NCI-H69 (cell line): ENCODE results near the gene CNOT6.

Experiments used
- DNase-seq: peaks from one replicate; lab custom pipeline; 2025; lab: John Stamatoyannopoulos, UW

CNOT6 gene

GRCh38 chr5:180601591-180602480 lies 107.7 kb downstream of the CNOT6 start:
- no peak for DNase-seq

GRCh38 chr5:180602481-180603075 lies 108.4 kb downstream of the CNOT6 start:
- DNase-seq = no peak

- DNase-seq = no peak
These were observed 109.0 kb downstream of the CNOT6 start for GRCh38 chr5:180603076-180603594.

GRCh38 chr5:180604271-180604670 lies 110.1 kb downstream of the CNOT6 start:
- no peak for DNase-seq

- peak; percentile 73 for DNase-seq
These were observed 111.5 kb downstream of the CNOT6 start for GRCh38 chr5:180605554-180606214.

GRCh38 chr5:180606215-180606785 lies 112.1 kb downstream of the CNOT6 start:
- DNase-seq = no peak

GRCh38 chr5:180607861-180608571 lies 113.8 kb downstream of the CNOT6 start:
- DNase-seq = no peak

- DNase-seq = no peak
These were observed 114.6 kb downstream of the CNOT6 start for GRCh38 chr5:180608572-180609310.

GRCh38 chr5:180609386-180609785 lies 115.2 kb downstream of the CNOT6 start:
- no peak for DNase-seq

- no peak for DNase-seq
These were observed 115.8 kb downstream of the CNOT6 start for GRCh38 chr5:180609817-180610550.

GRCh38 chr5:180611140-180611850 lies 117.1 kb downstream of the CNOT6 start:
- DNase-seq = no peak

GRCh38 chr5:180612683-180613082 lies 118.5 kb downstream of the CNOT6 start:
- DNase-seq = no peak

GRCh38 chr5:180613188-180613813 lies 119.1 kb downstream of the CNOT6 start:
- no peak for DNase-seq

- no peak for DNase-seq
These were observed 119.6 kb downstream of the CNOT6 start for GRCh38 chr5:180613814-180614188.

- DNase-seq = peak; percentile 42
These were observed 124.3 kb downstream of the CNOT6 start for GRCh38 chr5:180618487-180618828.

GRCh38 chr5:180618829-180619562 lies 124.8 kb downstream of the CNOT6 start:
- peak; percentile 80 for DNase-seq

- no peak for DNase-seq
These were observed 125.4 kb downstream of the CNOT6 start for GRCh38 chr5:180619563-180619915.

- no peak for DNase-seq
These were observed 125.8 kb downstream of the CNOT6 start for GRCh38 chr5:180620014-180620413.

- DNase-seq = no peak
These were observed 127.1 kb downstream of the CNOT6 start for GRCh38 chr5:180621311-180621710.
